Ovary (tissue), 3 donors: ENCODE data around the gene PRPS2.

ENCODE experiments used
- CTCF ChIP-seq, 3 donors: fragments of 450-650 bp in 2 of 3; fragments of 200-600 bp in 1 of 3; IDR thresholded peaks; one replicate each; pipeline versions ENCODE4 v1.5.1 to v1.8.0; 2016 to 2022; ENCODE audit warnings: antibody characterized with exemption in 3 of 3, mild to moderate bottlenecking in 1 of 3
- EP300 ChIP-seq: sonication (generic); formaldehyde crosslinking; IDR thresholded peaks from one replicate; pipeline ENCODE4 v1.6.1; 2017; ENCODE audit warnings: antibody characterized with exemption
- POLR2A ChIP-seq: fragments of 450-650 bp; IDR thresholded peaks from one replicate; pipeline ENCODE4 v1.6.1; 2017; ENCODE audit warnings: antibody characterized with exemption, mild to moderate bottlenecking, moderate library complexity
- donor health status: DM: no; HTN: no; CAD: no.

GRCh38 chrX:12814420-12814819 lies 23.2 kb downstream of the PRPS2 start:
- TF ChIP-seq CTCF (IDR thresholded peaks at IDR 0.05) (no peak), EP300 (no peak), POLR2A (no peak)
